ENCODE measurements around the gene RAB8A. TPM values are rescaled to one million over a fixed set of nuclear protein-coding genes. Genes with fewer than 3 reads are reported as not detected.

The RAB8A gene
- total RNA-seq, 1 donor from 2014 or later = 201 TPM

GRCh38 chr19:16139752-16140151 lies 28.1 kb downstream of the RAB8A start:
- intact Hi-C loops (cut with micrococcal nuclease) = no loop called here

DNA sequence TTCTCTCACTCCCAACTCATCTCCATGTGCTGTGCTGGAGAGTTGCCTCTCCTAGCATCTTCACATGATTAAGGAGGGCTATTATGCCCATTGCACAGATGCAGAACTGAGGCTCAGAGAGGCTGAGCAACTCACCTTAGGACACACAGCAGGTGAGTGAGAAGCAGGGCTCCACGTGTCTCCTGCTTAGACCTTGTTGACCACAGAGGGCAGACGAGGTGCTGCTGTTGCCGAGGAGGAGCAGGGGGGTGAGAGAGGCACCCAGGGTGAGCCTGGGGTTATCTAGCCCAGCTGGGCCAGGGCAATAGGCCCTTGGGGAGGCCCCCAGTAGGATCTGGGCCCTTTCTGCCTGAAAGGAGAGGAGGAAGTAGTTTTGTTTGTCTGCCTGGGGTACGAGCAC lies 29.4 kb downstream of the RAB8A start:
- intact Hi-C loops (cut with micrococcal nuclease) = no loop called here

DNA sequence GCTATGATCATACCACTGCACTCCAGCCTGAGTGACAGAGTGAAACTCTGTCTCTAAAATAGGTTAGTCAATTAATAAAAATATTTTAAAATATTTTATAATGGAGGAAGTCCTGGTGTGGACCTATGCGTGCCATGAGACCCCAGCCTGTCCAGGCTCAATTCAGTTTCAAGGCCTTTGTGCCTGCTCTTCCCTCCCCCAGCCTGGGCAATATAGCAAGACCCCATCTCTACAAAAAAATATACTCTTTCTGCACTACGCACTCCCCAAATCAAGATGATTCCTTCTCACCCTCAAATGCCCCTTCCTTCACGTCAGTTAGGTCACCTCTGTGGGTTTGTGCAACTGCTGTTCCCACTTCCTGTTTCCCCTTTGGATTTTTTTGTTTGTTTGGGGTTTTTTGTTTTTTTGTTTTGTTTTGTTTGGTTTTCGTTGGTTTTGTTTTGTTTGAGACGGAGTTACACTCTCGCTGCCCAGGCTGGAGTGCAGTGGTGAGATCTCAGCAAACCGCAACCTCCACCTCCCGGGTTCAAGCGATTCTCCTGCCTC lies 30.4 kb downstream of the RAB8A start:
- intact Hi-C loops (cut with micrococcal nuclease) = loop anchor here (2.0 kb wide), 1 partner anchor 23 kb away; no protein-coding TSS in a partner anchor

- intact Hi-C loops (cut with micrococcal nuclease) = loop anchor here (2.0 kb wide), 1 partner anchor 25 kb away; no protein-coding TSS in a partner anchor
Observed at GRCh38 chr19:16143399-16144215, 31.9 kb downstream of the RAB8A start, which contains the start of gene HSH2D. HSH2D (plus strand) TSS chr19:16143685; CDS start chr19:16148751, 5,066 bp downstream.

- intact Hi-C loops (cut with micrococcal nuclease) = no loop called here
Observed at GRCh38 chr19:16144216-16144581, 32.5 kb downstream of the RAB8A start.

GRCh38 chr19:16146112-16146511 lies 34.4 kb downstream of the RAB8A start:
- intact Hi-C loops (cut with micrococcal nuclease) = no loop called here

- intact Hi-C loops (cut with micrococcal nuclease) = no loop called here
Observed at GRCh38 chr19:16148443-16149229, 36.9 kb downstream of the RAB8A start.

GRCh38 chr19:16153582-16154336 lies 42.1 kb downstream of the RAB8A start:
- intact Hi-C loops (cut with micrococcal nuclease) = no loop called here

- intact Hi-C loops (cut with micrococcal nuclease) = no loop called here
Observed at GRCh38 chr19:16154557-16154956, 42.9 kb downstream of the RAB8A start.

GRCh38 chr19:16155128-16155527 lies 43.4 kb downstream of the RAB8A start:
- intact Hi-C loops (cut with micrococcal nuclease) = no loop called here

GRCh38 chr19:16156904-16157303 lies 45.2 kb downstream of the RAB8A start:
- intact Hi-C loops (cut with micrococcal nuclease) = no loop called here

- intact Hi-C loops (cut with micrococcal nuclease) = no loop called here
Observed at GRCh38 chr19:16157601-16158000, 45.9 kb downstream of the RAB8A start.

DNA sequence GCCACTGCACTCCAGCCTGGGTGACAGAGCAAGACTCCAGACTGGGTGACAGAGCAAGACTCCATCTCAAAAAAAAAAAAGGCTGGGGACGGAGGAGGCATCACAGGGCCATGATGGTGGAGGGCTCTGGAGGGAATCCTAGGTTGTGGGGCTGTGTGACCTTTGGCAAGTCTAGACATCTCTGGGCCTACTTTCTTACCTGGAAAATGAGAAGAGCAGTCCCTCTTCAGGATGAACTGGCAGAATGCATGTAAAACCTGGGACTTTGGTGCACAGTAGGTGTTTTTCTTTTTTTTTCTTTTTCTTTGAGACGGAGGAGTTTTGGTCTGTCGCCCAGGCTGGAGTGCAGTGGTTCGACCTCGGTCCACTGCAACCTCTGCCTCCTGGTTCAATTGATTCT lies 48.0 kb downstream of the RAB8A start:
- intact Hi-C loops (cut with micrococcal nuclease) = no loop called here

DNA sequence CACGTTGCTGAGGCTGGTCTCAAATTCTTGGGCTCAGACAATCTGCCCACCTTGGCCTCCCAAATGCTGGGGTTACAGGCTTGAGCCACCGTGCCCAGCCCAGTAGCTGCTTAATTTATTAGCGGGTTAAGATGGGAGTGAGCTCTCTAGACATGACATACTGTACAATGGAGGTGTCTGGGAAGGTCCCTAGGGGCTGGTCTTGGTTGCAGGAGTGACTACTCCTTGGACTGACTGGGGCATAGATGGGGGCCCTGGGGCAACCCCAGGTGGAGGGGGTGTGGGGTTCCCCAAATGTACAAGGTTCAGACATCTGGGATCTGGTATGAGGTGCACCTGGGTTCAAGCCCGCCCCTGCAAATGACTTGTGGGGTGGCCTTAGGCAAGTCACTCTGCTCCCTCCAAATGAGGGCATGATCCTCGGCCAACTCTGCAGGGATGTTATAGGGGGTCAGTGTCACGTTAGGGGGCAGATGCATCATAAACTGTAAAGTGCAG lies 48.8 kb downstream of the RAB8A start:
- intact Hi-C loops (cut with micrococcal nuclease) = no loop called here

GRCh38 chr19:16160943-16161560 lies 49.4 kb downstream of the RAB8A start:
- intact Hi-C loops (cut with micrococcal nuclease) = no loop called here

GRCh38 chr19:16161840-16162239 lies 50.2 kb downstream of the RAB8A start:
- intact Hi-C loops (cut with micrococcal nuclease) = no loop called here

- intact Hi-C loops (cut with micrococcal nuclease) = no loop called here
Observed at GRCh38 chr19:16164222-16164890, 52.7 kb downstream of the RAB8A start.

- intact Hi-C loops (cut with micrococcal nuclease) = no loop called here
Observed at GRCh38 chr19:16166417-16166816, 54.7 kb downstream of the RAB8A start.

GRCh38 chr19:16167055-16167454 lies 55.4 kb downstream of the RAB8A start:
- intact Hi-C loops (cut with micrococcal nuclease) = no loop called here

GRCh38 chr19:16168465-16169081 lies 56.9 kb downstream of the RAB8A start:
- intact Hi-C loops (cut with micrococcal nuclease) = no loop called here
